SK-N-SH (cell line): ENCODE data around the gene CCDC150. TPM values are rescaled to one million over a fixed set of nuclear protein-coding genes. Genes with fewer than 3 reads are reported as not detected.

Source experiments
- CTCF ChIA-PET: fragments of 300-600, 350-600 bp; formaldehyde crosslinking; extraction: SDS; loops from one replicate; lab custom pipeline; 2021; lab: Yijun Ruan, JAX
- POLR2A ChIA-PET: fragments of 350-600 bp; sonication (Branson Sonifier 250); formaldehyde crosslinking; extraction: SDS; loops from one replicate; lab custom pipeline; 2020; ENCODE audit warnings: antibody characterized with exemption, inconsistent platforms; lab: Yijun Ruan, JAX
- DNase-seq: peaks from one replicate; pipeline ENCODE4 v3.0.0; 2012
- H2AFZ ChIP-seq: fragments of 200-600 bp; sonication (generic); 2 replicates; pipeline ENCODE4 v1.8.1; 2016; ENCODE audit warnings: antibody characterized with exemption, mild to moderate bottlenecking, low read depth
- H3F3A ChIP-seq: fragments of 200-600 bp; sonication (generic); replicated peaks from 2 replicates; pipeline ENCODE3; 2016; ENCODE audit warnings: antibody characterized with exemption, mild to moderate bottlenecking; ENCODE audit not compliant: insufficient read depth
- H3K27ac ChIP-seq, 2 experiments: fragments of 200-500 bp in 1 of 2; fragments of 200-600 bp in 1 of 2; sonication (Bioruptor generic) in 1 of 2; sonication (generic), shearing (Covaris generic) in 1 of 2; 2 replicates each; pipeline versions ENCODE4 v1.5.1 to v1.6.1; 2014 to 2016; ENCODE audit warnings: low read depth in 2 of 2, inconsistent platforms in 1 of 2, low read length in 1 of 2, mild to moderate bottlenecking in 1 of 2, mixed read lengths in 1 of 2
- H3K27me3 ChIP-seq: fragments of 200-600 bp; sonication (generic), shearing (Covaris generic); 2 replicates; pipeline ENCODE4 v1.6.1; 2016; ENCODE audit warnings: mixed run types; ENCODE audit not compliant: insufficient read depth
- H3K36me3 ChIP-seq, 2 experiments: fragments of 200-500 bp in 1 of 2; fragments of 200-600 bp in 1 of 2; sonication (Bioruptor generic) in 1 of 2; sonication (generic) in 1 of 2; replicated peaks in 1 of 2; 2 replicates each; pipeline versions ENCODE3 to v1.5.1; 2014 to 2016; ENCODE audit warnings: low read length in 1 of 2, mild to moderate bottlenecking in 1 of 2; ENCODE audit not compliant: insufficient read depth in 2 of 2, control insufficient read depth in 1 of 2
- H3K4me1 ChIP-seq, 2 experiments: fragments of 200-500 bp in 1 of 2; fragments of 200-600 bp in 1 of 2; sonication (Bioruptor generic) in 1 of 2; sonication (generic), shearing (Covaris generic) in 1 of 2; 2 replicates each; pipeline versions ENCODE4 v1.5.1 to v1.6.1; 2014 to 2016; ENCODE audit warnings: low read depth in 1 of 2, low read length in 1 of 2, mixed run types in 1 of 2; ENCODE audit not compliant: insufficient read depth in 2 of 2, control insufficient read depth in 1 of 2
- H3K4me2 ChIP-seq: fragments of 200-600 bp; sonication (generic), shearing (Covaris generic); 2 replicates; pipeline ENCODE4 v1.6.1; 2017; ENCODE audit warnings: mixed run types
- H3K4me3 ChIP-seq, 2 experiments: fragments of 200-500 bp in 1 of 2; fragments of 200-600 bp in 1 of 2; sonication (Bioruptor generic) in 1 of 2; sonication (generic), shearing (Covaris generic) in 1 of 2; 2 replicates each; pipeline versions ENCODE4 v1.5.1 to v1.8.1; 2014 to 2016; ENCODE audit warnings: low read depth in 2 of 2, inconsistent platforms in 1 of 2, low read length in 1 of 2, mild to moderate bottlenecking in 1 of 2, mixed read lengths in 1 of 2, moderate library complexity in 1 of 2
- H3K79me2 ChIP-seq: fragments of 200-600 bp; sonication (generic); 2 replicates; pipeline ENCODE4 v1.8.1; 2017; ENCODE audit warnings: mild to moderate bottlenecking; ENCODE audit not compliant: insufficient read depth
- H3K9ac ChIP-seq: fragments of 200-600 bp; sonication (generic); 2 replicates; pipeline ENCODE4 v1.6.1; 2017; ENCODE audit warnings: mixed run types
- H3K9me2 ChIP-seq: fragments of 200-600 bp; sonication (generic); 2 replicates; pipeline ENCODE4 v1.6.1; 2017; ENCODE audit warnings: mixed run types
- H3K9me3 ChIP-seq: fragments of 200-600 bp; sonication (generic); 2 replicates; pipeline ENCODE4 v1.6.1; 2017; ENCODE audit warnings: mixed run types, mild to moderate bottlenecking, moderate library complexity
- H4K20me1 ChIP-seq: fragments of 200-600 bp; sonication (generic); 2 replicates; pipeline ENCODE4 v1.6.1; 2017; ENCODE audit warnings: mild to moderate bottlenecking, mixed run types; ENCODE audit not compliant: insufficient read depth
- ELF1 ChIP-seq: IDR thresholded peaks from 2 replicates; pipeline ENCODE4 v1.4.0; 2012
- FOSL2 ChIP-seq: IDR thresholded peaks from 2 replicates; pipeline ENCODE4 v1.4.0; 2012; ENCODE audit warnings: low read depth, mild to moderate bottlenecking, moderate library complexity, borderline replicate concordance
- FOXJ3 ChIP-seq: sonication (generic); formaldehyde crosslinking; IDR thresholded peaks from 2 replicates; pipeline ENCODE4 v1.5.1; 2020; ENCODE audit warnings: mild to moderate bottlenecking, missing genetic modification reagents
- MXI1 ChIP-seq: IDR thresholded peaks from 2 replicates; pipeline ENCODE4 v1.6.1; 2012; ENCODE audit warnings: mild to moderate bottlenecking, low read depth, low read length, improper control_type of control experiment
- NFIC ChIP-seq: IDR thresholded peaks from 2 replicates; pipeline ENCODE4 v1.4.0; 2012; ENCODE audit warnings: borderline replicate concordance
- NRF1 ChIP-seq: IDR thresholded peaks from 2 replicates; pipeline ENCODE4 v1.6.1; 2012; ENCODE audit warnings: low read depth, mild to moderate bottlenecking, low read length
- RAD21 ChIP-seq: IDR thresholded peaks from 2 replicates; pipeline ENCODE4 v1.6.1; 2012; ENCODE audit warnings: mild to moderate bottlenecking, low read length
- RXRA ChIP-seq: IDR thresholded peaks from 2 replicates; pipeline ENCODE4 v1.4.0; 2012; ENCODE audit warnings: low read depth, mild to moderate bottlenecking, borderline replicate concordance
- SIN3A ChIP-seq: IDR thresholded peaks from 2 replicates; pipeline ENCODE4 v1.6.1; 2012; ENCODE audit warnings: low read depth, mild to moderate bottlenecking, low read length, moderate library complexity, borderline replicate concordance
- TAF1 ChIP-seq: IDR thresholded peaks from 2 replicates; pipeline ENCODE4 v1.6.1; 2012; ENCODE audit warnings: low read depth, mild to moderate bottlenecking, low read length, moderate library complexity, borderline replicate concordance
- TCF12 ChIP-seq: IDR thresholded peaks from 2 replicates; pipeline ENCODE4 v1.4.0; 2012
- WGBS: methylation state at CpG from one replicate; pipeline ENCODE4 v1.1.6; 2017; ENCODE audit warnings: low lambda C conversion rate; 5-methylcytosine and 5-hydroxymethylcytosine counted together
- polyA plus RNA-seq, 3 experiments: library from polyadenylated mRNA; depleted of rRNA; stranded (reverse); fragments of >200 nt; gene quantifications; 2 replicates each; pipeline ENCODE4 v1.2.3, GENCODE V29; 2012
- TF ChIP-seq, protein P1 (sequence below): fragments of 200-600 bp; sonication (generic); IDR thresholded peaks from 2 replicates; pipeline ENCODE4 v1.6.1; 2017; ENCODE audit warnings: antibody characterized with exemption, mild to moderate bottlenecking, moderate library complexity
- TF ChIP-seq, protein P2 (sequence below): IDR thresholded peaks from 2 replicates; pipeline ENCODE4 v1.4.0; 2012; ENCODE audit warnings: low read depth, borderline replicate concordance
- TF ChIP-seq, protein P3 (sequence below): IDR thresholded peaks from 2 replicates; pipeline ENCODE4; 2012
- TF ChIP-seq, protein P4 (sequence below): IDR thresholded peaks from 2 replicates; pipeline ENCODE4 v1.6.1; 2012; ENCODE audit warnings: mild to moderate bottlenecking, low read depth, low read length, moderate library complexity

The CCDC150 gene
- polyA plus RNA-seq, 1 of the 3 experiments (the other 2 are of a cell fraction): 4.6 TPM

DNA sequence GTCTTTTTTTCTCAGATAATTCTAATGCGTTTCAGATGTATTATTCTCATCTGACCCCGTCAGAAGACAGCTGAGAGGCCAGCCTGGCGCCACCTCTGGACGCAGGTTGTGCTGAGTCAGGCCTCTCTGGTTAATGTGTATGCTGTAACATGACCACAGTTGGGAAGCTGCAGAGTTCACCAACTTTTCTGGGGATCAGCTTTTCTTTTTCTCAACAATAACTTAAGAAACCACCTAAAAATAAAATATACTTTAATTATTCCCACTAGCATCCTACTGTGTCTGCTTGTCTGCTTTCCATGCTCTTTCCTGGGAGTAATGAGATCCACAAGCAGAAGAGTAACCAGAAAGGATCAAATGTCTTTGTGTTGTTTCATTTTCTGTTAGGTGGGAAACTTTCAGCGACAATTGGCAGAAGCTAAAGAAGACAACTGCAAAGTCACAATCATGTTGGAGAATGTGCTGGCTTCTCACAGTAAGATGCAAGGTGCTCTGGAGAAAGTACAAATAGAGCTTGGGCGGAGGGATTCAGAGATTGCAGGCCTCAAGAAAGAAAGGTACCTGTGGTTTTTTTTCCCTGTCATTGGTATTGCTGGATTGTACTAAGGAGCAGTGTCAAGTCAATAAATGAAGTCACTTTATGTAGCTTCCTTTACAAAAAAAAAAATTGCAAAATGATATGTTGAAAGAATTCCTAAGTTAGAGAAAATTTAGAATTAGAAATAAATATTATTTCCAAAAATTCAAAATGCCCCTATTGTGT, 79.8 kb downstream of the CCDC150 start:
- Histone ChIP-seq H3K9ac (peak overlapping the region; percentile 17; the same call in 1 of the 2 replicates), H3K9me2 (no peaks in the 10 kb centered on the region), H3K4me2 (peak overlapping the region; percentile 56), H3K27me3 (no peaks in the 10 kb centered on the region), H3K36me3 (peaks cover 7 to 10% of the 10 kb centered on the region in 2 experiments), H3K9me3 (no peaks in the 10 kb centered on the region), H3K4me3 (no peak overlapping the region), H2AFZ (peak overlapping the region; percentile 49), H3K79me2 (no peaks in the 10 kb centered on the region), H3F3A (peaks cover 4% of the 10 kb centered on the region), H4K20me1 (no peaks in the 10 kb centered on the region), H3K27ac (peak overlapping the region; percentile 60 to 69), H3K4me1 (no peaks in the 10 kb centered on the region; a peak in 2 of 4 replicates)
- peak; percentile 81 for TF ChIP-seq TCF12
- 0 out of 2 replicates have a peak, but pooled peaks have one; percentile 58 for TF ChIP-seq RXRA
- no peak for TF ChIP-seq NFIC
- peak; percentile 45 for TF ChIP-seq RAD21
- TF ChIP-seq TAF1: no peak
- TF ChIP-seq, protein P1, sequence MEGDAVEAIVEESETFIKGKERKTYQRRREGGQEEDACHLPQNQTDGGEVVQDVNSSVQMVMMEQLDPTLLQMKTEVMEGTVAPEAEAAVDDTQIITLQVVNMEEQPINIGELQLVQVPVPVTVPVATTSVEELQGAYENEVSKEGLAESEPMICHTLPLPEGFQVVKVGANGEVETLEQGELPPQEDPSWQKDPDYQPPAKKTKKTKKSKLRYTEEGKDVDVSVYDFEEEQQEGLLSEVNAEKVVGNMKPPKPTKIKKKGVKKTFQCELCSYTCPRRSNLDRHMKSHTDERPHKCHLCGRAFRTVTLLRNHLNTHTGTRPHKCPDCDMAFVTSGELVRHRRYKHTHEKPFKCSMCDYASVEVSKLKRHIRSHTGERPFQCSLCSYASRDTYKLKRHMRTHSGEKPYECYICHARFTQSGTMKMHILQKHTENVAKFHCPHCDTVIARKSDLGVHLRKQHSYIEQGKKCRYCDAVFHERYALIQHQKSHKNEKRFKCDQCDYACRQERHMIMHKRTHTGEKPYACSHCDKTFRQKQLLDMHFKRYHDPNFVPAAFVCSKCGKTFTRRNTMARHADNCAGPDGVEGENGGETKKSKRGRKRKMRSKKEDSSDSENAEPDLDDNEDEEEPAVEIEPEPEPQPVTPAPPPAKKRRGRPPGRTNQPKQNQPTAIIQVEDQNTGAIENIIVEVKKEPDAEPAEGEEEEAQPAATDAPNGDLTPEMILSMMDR: peak; percentile 47
- TF ChIP-seq NRF1: no peak
- no peak for TF ChIP-seq FOXJ3 (CRISPR knock-in tag)
- TF ChIP-seq, protein P2, sequence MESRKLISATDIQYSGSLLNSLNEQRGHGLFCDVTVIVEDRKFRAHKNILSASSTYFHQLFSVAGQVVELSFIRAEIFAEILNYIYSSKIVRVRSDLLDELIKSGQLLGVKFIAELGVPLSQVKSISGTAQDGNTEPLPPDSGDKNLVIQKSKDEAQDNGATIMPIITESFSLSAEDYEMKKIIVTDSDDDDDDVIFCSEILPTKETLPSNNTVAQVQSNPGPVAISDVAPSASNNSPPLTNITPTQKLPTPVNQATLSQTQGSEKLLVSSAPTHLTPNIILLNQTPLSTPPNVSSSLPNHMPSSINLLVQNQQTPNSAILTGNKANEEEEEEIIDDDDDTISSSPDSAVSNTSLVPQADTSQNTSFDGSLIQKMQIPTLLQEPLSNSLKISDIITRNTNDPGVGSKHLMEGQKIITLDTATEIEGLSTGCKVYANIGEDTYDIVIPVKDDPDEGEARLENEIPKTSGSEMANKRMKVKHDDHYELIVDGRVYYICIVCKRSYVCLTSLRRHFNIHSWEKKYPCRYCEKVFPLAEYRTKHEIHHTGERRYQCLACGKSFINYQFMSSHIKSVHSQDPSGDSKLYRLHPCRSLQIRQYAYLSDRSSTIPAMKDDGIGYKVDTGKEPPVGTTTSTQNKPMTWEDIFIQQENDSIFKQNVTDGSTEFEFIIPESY: no peak
- 0 out of 2 replicates have a peak, but pooled peaks have one; percentile 32 for TF ChIP-seq SIN3A
- TF ChIP-seq FOSL2: 0 out of 2 replicates have a peak, but pooled peaks have one; percentile 32
- no peak for TF ChIP-seq ELF1
- TF ChIP-seq, protein P3, sequence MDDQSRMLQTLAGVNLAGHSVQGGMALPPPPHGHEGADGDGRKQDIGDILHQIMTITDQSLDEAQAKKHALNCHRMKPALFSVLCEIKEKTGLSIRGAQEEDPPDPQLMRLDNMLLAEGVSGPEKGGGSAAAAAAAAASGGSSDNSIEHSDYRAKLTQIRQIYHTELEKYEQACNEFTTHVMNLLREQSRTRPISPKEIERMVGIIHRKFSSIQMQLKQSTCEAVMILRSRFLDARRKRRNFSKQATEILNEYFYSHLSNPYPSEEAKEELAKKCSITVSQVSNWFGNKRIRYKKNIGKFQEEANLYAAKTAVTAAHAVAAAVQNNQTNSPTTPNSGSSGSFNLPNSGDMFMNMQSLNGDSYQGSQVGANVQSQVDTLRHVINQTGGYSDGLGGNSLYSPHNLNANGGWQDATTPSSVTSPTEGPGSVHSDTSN: peak; percentile 57
- TF ChIP-seq, protein P4, sequence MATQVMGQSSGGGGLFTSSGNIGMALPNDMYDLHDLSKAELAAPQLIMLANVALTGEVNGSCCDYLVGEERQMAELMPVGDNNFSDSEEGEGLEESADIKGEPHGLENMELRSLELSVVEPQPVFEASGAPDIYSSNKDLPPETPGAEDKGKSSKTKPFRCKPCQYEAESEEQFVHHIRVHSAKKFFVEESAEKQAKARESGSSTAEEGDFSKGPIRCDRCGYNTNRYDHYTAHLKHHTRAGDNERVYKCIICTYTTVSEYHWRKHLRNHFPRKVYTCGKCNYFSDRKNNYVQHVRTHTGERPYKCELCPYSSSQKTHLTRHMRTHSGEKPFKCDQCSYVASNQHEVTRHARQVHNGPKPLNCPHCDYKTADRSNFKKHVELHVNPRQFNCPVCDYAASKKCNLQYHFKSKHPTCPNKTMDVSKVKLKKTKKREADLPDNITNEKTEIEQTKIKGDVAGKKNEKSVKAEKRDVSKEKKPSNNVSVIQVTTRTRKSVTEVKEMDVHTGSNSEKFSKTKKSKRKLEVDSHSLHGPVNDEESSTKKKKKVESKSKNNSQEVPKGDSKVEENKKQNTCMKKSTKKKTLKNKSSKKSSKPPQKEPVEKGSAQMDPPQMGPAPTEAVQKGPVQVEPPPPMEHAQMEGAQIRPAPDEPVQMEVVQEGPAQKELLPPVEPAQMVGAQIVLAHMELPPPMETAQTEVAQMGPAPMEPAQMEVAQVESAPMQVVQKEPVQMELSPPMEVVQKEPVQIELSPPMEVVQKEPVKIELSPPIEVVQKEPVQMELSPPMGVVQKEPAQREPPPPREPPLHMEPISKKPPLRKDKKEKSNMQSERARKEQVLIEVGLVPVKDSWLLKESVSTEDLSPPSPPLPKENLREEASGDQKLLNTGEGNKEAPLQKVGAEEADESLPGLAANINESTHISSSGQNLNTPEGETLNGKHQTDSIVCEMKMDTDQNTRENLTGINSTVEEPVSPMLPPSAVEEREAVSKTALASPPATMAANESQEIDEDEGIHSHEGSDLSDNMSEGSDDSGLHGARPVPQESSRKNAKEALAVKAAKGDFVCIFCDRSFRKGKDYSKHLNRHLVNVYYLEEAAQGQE: no peak
- TF ChIP-seq MXI1: no peak
- 29% methylated on average over 6 of the region's 6 CpGs for WGBS
- ChIA-PET POLR2A (interaction anchor here (1.1 kb wide), 1 partner anchor 17 kb away, joined by 3 read pairs; no protein-coding TSS in a partner anchor), CTCF (interaction anchor here (0.9 to 2.7 kb wide), 6 partner anchors 8 to 32 kb away, joined by 3 to 12 read pairs (median 5); no protein-coding TSS in a partner anchor)
- peak; percentile 51 for DNase-seq
